Measurements from ENCODE around the gene GRIN3B. TPM values are rescaled to one million over a fixed set of nuclear protein-coding genes. Genes with fewer than 3 reads are reported as not detected.

The GRIN3B gene
- total and polyA plus RNA-seq, 2 of the 4 experiments (the other 2 are of a cell fraction), result under 0.01 to 0.91 TPM

DNA sequence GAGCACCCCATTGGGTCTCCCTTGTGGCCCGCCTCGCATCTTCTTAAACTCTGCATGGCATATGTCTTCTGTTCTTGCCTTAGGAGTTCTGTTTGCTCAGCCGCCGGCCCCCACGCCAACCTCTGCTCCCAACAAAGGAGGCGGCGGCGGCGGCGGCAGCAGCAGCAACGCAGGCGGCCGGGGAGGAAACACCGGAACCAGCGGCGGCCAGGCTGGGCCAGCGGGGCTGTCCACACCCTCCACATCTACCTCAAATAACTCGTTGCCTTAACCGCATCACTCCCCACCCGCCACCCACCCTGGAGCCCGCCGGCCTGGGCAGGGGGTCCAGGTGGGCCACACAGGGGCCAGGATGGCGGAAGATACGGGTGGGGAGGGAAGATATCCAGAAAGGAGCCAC is 28.4 kb upstream of the GRIN3B start:
- ChIA-PET POLR2A (ENCODE audit: unreplicated experiment) (no interaction called here), CTCF (no interaction called here)
- in situ Hi-C loops (cut with MboI; ENCODE audit: low sequenced_read_pairs), result no loop called here

More for the DNA sequence above, 28.4 kb upstream of the GRIN3B start:
- Histone ChIP-seq H3K4me1 (ENCODE audit: control insufficient read depth, insufficient read depth, low read length) (no peaks in the 10 kb centered on the region), H2AK9ac (replicated peaks; ENCODE audit: low read depth, low read length, poor library complexity) (no peak overlapping the region), H3K79me1 (ENCODE audit: low read depth in 1 of 2, low read length in 2 of 2) (peaks cover 20 to 32% of the 10 kb centered on the region in 2 experiments), H2AK5ac (ENCODE audit: low read depth, low read length) (no peak overlapping the region), H3K23ac (ENCODE audit: low read depth, low read length) (no peak overlapping the region), H3K9me3 (ENCODE audit: control insufficient read depth, insufficient read depth, low read length) (peaks cover 5% of the 10 kb centered on the region), H3K27ac (ENCODE audit: insufficient read depth, low read length) (no peak overlapping the region), H3K27me3 (ENCODE audit: control insufficient read depth, insufficient read depth, low read length) (no peaks in the 10 kb centered on the region), H3K56ac (ENCODE audit: extremely low read depth, insufficient read depth, low read length) (no peak overlapping the region), H2BK20ac (ENCODE audit: low read depth, low read length) (no peak overlapping the region), H2AFZ (replicated peaks; ENCODE audit: low read length, poor library complexity) (no peak overlapping the region), H3K4me2 (ENCODE audit: low read depth, low read length) (no peak overlapping the region), H2BK5ac (ENCODE audit: low read depth, low read length, poor library complexity, severe bottlenecking) (no peak overlapping the region), H3K14ac (replicated peaks; ENCODE audit: low read depth, low read length) (no peak overlapping the region), H3K4me3 (ENCODE audit: insufficient read depth, low read depth, low read length) (no peak overlapping the region), H3K9ac (ENCODE audit: low read depth, low read length) (no peak overlapping the region), H4K91ac (ENCODE audit: insufficient read depth, low read depth, low read length) (no peak overlapping the region), H2BK15ac (ENCODE audit: low read depth, low read length) (no peak overlapping the region), H3K36me3 (ENCODE audit: control insufficient read depth, insufficient read depth, low read length) (peaks cover 52% of the 10 kb centered on the region), H4K8ac (ENCODE audit: low read depth in 2 of 2, low read length in 2 of 2) (no peak overlapping the region), H3K18ac (ENCODE audit: low read depth, low read length) (no peak overlapping the region), H3K9me1 (ENCODE audit: insufficient read depth, low read length) (no peaks in the 10 kb centered on the region), H2BK120ac (ENCODE audit: low read depth, low read length) (no peak overlapping the region), H3K4ac (ENCODE audit: low read depth, low read length) (no peak overlapping the region), H4K20me1 (ENCODE audit: insufficient read depth, low read length) (peaks cover 3% of the 10 kb centered on the region; the same call in 1 of the 2 replicates), H4K5ac (ENCODE audit: low read depth, low read length) (no peak overlapping the region)
- ATAC-seq (ENCODE audit: low read depth) (no peak), DNase-seq (no peak)
- TF ChIP-seq MAZ (IDR thresholded peaks at IDR 0.05; ENCODE audit: borderline replicate concordance, low read depth, low read length) (no peak), CHD1 (IDR thresholded peaks at IDR 0.05; ENCODE audit: low read depth, low read length) (no peak), CEBPB (IDR thresholded peaks at IDR 0.05; ENCODE audit: low read depth, low read length) (no peak), MAFK (IDR thresholded peaks at IDR 0.05; ENCODE audit: low read depth, low read length) (no peak)
- TF ChIP-seq, protein P1, sequence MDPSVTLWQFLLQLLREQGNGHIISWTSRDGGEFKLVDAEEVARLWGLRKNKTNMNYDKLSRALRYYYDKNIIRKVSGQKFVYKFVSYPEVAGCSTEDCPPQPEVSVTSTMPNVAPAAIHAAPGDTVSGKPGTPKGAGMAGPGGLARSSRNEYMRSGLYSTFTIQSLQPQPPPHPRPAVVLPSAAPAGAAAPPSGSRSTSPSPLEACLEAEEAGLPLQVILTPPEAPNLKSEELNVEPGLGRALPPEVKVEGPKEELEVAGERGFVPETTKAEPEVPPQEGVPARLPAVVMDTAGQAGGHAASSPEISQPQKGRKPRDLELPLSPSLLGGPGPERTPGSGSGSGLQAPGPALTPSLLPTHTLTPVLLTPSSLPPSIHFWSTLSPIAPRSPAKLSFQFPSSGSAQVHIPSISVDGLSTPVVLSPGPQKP (IDR thresholded peaks at IDR 0.05; ENCODE audit: borderline replicate concordance, low read depth, low read length), result no peak
- intact Hi-C loops (cut with micrococcal nuclease) (no loop called here), dilution Hi-C loops (cut with HindIII; ENCODE audit: low sequenced_read_pairs, unreplicated experiment) (no loop called here)
- 97% methylated on average over 6 of the region's 24 CpGs; no CpG with 5 or more reads in 1 of the 2 experiments for WGBS, 2 experiments (ENCODE audit: extremely low coverage in 2 of 2, insufficient read length in 1 of 2)
- BruUV-seq (replicated peaks), result no TSS peak

Data from IMR-90 (cell line).